OCI-LY1 (cell line): ENCODE measurements around the gene LHFPL2.

ENCODE experiments used
- H2AFZ ChIP-seq: fragments of 200-600 bp; sonication (generic), shearing (Covaris generic); 2 replicates; pipeline ENCODE4 v1.6.0; 2014; ENCODE audit warnings: antibody characterized with exemption, mild to moderate bottlenecking, low read length
- H3F3A ChIP-seq: fragments of 200-600 bp; sonication (generic), shearing (Covaris generic); 2 replicates; pipeline ENCODE4 v1.6.0; 2014; ENCODE audit warnings: mild to moderate bottlenecking, antibody characterized with exemption, low read length, moderate library complexity; ENCODE audit not compliant: insufficient read depth
- H3K27ac ChIP-seq: fragments of 200-600 bp; sonication (generic); 2 replicates; pipeline ENCODE4 v1.5.1; 2014; ENCODE audit warnings: low read length, mixed run types, mild to moderate bottlenecking, low read depth; ENCODE audit not compliant: poor library complexity, severe bottlenecking
- H3K27me3 ChIP-seq: fragments of 200-600 bp; sonication (generic); 2 replicates; pipeline ENCODE4 v1.6.0; 2014; ENCODE audit warnings: antibody characterized with exemption, mild to moderate bottlenecking, low read length, moderate library complexity; ENCODE audit not compliant: insufficient read depth
- H3K36me3 ChIP-seq: fragments of 200-600 bp; sonication (generic); 2 replicates; pipeline ENCODE4 v1.6.1; 2014; ENCODE audit warnings: mild to moderate bottlenecking, antibody characterized with exemption, low read length, moderate library complexity, mixed read lengths; ENCODE audit not compliant: insufficient read depth
- H3K4me1 ChIP-seq: fragments of 200-600 bp; sonication (generic); 2 replicates; pipeline ENCODE4 v1.5.1; 2014; ENCODE audit warnings: mild to moderate bottlenecking, low read length, moderate library complexity; ENCODE audit not compliant: insufficient read depth, severe bottlenecking
- H3K4me2 ChIP-seq: fragments of 200-600 bp; sonication (generic), shearing (Covaris generic); 2 replicates; pipeline ENCODE4 v1.6.1; 2014; ENCODE audit warnings: low read length
- H3K4me3 ChIP-seq: fragments of 200-600 bp; sonication (generic); 2 replicates; pipeline ENCODE4 v1.5.1; 2014; ENCODE audit warnings: low read length, low read depth, mild to moderate bottlenecking, mixed read lengths; ENCODE audit not compliant: poor library complexity, severe bottlenecking
- H3K79me2 ChIP-seq: fragments of 200-600 bp; shearing (Covaris generic); 2 replicates; pipeline ENCODE4 v1.6.1; 2016; ENCODE audit warnings: mixed run types, low read length, mixed read lengths; ENCODE audit not compliant: insufficient read depth
- H3K9ac ChIP-seq: fragments of 200-600 bp; sonication (generic), shearing (Covaris generic); 2 replicates; pipeline ENCODE4 v1.6.1; 2014; ENCODE audit warnings: mild to moderate bottlenecking, low read length, mixed read lengths
- H3K9me2 ChIP-seq: fragments of 200-600 bp; sonication (generic), shearing (Covaris generic); 2 replicates; pipeline ENCODE4 v1.6.1; 2014; ENCODE audit warnings: low read depth, mild to moderate bottlenecking, low read length, mixed read lengths
- H3K9me3 ChIP-seq: fragments of 200-600 bp; shearing (Covaris generic); 2 replicates; pipeline ENCODE4 v1.6.1; 2014; ENCODE audit warnings: low read length, mixed read lengths
- H4K20me1 ChIP-seq: fragments of 200-600 bp; sonication (generic), shearing (Covaris generic); 2 replicates; pipeline ENCODE4 v1.6.0; 2016; ENCODE audit warnings: mild to moderate bottlenecking, low read length; ENCODE audit not compliant: insufficient read depth
- EZH2 ChIP-seq: fragments of 200-600 bp; sonication (generic), shearing (Covaris generic); IDR thresholded peaks from 2 replicates; pipeline ENCODE4 v1.8.0; 2017; ENCODE audit warnings: borderline replicate concordance, mixed run types, mild to moderate bottlenecking, antibody characterized with exemption, low read length, moderate library complexity, mixed read lengths
- TF ChIP-seq, protein P1 (sequence below): fragments of 200-600 bp; sonication (generic), shearing (Covaris generic); IDR thresholded peaks from 2 replicates; pipeline ENCODE4 v1.5.1; 2017; ENCODE audit warnings: mild to moderate bottlenecking, antibody characterized with exemption, low read length, moderate library complexity, mixed read lengths

Gene LHFPL2

GRCh38 chr5:78547731-78548615 is 100.6 kb downstream of the LHFPL2 start:
- TF ChIP-seq, protein P1, sequence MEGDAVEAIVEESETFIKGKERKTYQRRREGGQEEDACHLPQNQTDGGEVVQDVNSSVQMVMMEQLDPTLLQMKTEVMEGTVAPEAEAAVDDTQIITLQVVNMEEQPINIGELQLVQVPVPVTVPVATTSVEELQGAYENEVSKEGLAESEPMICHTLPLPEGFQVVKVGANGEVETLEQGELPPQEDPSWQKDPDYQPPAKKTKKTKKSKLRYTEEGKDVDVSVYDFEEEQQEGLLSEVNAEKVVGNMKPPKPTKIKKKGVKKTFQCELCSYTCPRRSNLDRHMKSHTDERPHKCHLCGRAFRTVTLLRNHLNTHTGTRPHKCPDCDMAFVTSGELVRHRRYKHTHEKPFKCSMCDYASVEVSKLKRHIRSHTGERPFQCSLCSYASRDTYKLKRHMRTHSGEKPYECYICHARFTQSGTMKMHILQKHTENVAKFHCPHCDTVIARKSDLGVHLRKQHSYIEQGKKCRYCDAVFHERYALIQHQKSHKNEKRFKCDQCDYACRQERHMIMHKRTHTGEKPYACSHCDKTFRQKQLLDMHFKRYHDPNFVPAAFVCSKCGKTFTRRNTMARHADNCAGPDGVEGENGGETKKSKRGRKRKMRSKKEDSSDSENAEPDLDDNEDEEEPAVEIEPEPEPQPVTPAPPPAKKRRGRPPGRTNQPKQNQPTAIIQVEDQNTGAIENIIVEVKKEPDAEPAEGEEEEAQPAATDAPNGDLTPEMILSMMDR: no peak
- no peak for TF ChIP-seq EZH2
- Histone ChIP-seq H3K27me3 (no peaks in the 10 kb centered on the region), H3K9ac (no peak overlapping the region), H3F3A (no peaks in the 10 kb centered on the region), H3K9me2 (no peaks in the 10 kb centered on the region), H3K79me2 (no peaks in the 10 kb centered on the region), H3K4me3 (no peak overlapping the region), H2AFZ (no peak overlapping the region), H3K36me3 (no peaks in the 10 kb centered on the region), H3K9me3 (no peaks in the 10 kb centered on the region), H4K20me1 (no peaks in the 10 kb centered on the region), H3K4me1 (no peaks in the 10 kb centered on the region), H3K4me2 (no peak overlapping the region), H3K27ac (no peak overlapping the region)

- Histone ChIP-seq H3K9me3 (no peaks in the 10 kb centered on the region), H3K79me2 (no peaks in the 10 kb centered on the region), H3K27ac (no peak overlapping the region), H4K20me1 (no peaks in the 10 kb centered on the region), H3K4me1 (no peaks in the 10 kb centered on the region), H3K36me3 (no peaks in the 10 kb centered on the region), H3K27me3 (no peaks in the 10 kb centered on the region), H3F3A (no peaks in the 10 kb centered on the region), H3K4me3 (no peak overlapping the region), H2AFZ (no peak overlapping the region), H3K9ac (no peak overlapping the region), H3K9me2 (no peaks in the 10 kb centered on the region), H3K4me2 (no peak overlapping the region)
- TF ChIP-seq, protein P1: no peak
- no peak for TF ChIP-seq EZH2
Observed at GRCh38 chr5:78547183-78547582, 101.4 kb downstream of the LHFPL2 start.

DNA sequence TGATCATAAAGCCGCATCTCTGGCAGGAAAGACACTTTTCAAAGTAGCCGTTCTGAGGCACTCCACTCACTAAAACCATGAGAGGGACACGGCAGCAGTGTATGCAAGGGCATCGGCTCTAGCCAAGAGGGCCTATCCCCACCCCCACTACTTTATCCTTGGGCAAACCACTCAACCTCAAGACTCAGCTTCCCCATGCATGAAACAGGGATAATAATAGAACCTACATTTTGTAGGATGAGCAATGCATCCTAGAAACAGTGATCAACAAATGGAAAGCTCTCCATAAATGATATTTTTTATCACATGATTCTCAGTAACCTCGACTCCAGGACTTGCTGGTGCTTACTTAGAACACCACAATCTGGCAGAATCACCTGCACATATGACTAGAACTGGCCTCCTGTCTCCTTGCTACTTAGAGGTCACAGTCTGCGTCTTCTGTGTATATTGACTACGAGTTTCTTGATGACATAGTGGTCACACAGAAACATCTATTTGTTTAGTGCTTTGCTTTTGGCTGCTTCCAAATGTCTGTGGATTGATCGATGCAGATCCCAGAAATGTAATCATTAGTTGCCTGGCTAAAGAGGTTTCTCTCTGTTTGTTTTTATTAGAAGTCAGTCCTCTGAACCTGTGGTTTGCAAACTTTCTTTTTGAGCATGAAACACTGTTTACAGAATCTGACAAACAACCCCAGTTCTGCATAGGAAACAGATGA is 102.1 kb downstream of the LHFPL2 start:
- Histone ChIP-seq H3K9ac (no peak overlapping the region), H2AFZ (no peak overlapping the region), H4K20me1 (no peaks in the 10 kb centered on the region), H3K79me2 (no peaks in the 10 kb centered on the region), H3K9me3 (no peaks in the 10 kb centered on the region), H3K36me3 (no peaks in the 10 kb centered on the region), H3K27me3 (no peaks in the 10 kb centered on the region), H3K9me2 (no peaks in the 10 kb centered on the region), H3K4me2 (no peak overlapping the region), H3K27ac (no peak overlapping the region), H3F3A (no peaks in the 10 kb centered on the region), H3K4me1 (peaks cover 5% of the 10 kb centered on the region), H3K4me3 (no peak overlapping the region)
- TF ChIP-seq EZH2: no peak
- TF ChIP-seq, protein P1: no peak
